Measurements from ENCODE around the gene RAB14.
"Not testable (repeated sequence)": the region's sequence is repeated elsewhere in the genome, so short reads cannot be mapped to it uniquely, and the experiment has no call there.

RAB14 gene

DNA sequence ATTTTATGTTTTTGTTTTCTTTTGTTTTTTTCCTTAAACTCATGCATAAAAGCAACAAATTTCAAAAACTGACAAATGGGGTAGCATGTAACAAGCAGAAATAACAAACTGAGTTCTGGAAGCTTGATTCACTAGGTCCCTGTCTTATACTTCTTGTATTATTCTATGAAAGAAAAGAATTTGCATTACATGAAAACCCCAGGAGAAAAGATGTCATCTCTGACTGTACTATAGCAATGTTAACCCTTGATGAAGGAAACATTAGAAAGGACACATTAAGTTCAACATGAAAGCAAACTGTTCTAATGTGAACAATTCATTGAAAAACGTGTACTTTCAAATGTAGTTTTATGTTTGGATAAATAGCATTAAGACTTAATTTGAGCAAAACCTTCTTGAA, 9.2 kb downstream of the RAB14 start:
- DNase-seq: no peak

DNA sequence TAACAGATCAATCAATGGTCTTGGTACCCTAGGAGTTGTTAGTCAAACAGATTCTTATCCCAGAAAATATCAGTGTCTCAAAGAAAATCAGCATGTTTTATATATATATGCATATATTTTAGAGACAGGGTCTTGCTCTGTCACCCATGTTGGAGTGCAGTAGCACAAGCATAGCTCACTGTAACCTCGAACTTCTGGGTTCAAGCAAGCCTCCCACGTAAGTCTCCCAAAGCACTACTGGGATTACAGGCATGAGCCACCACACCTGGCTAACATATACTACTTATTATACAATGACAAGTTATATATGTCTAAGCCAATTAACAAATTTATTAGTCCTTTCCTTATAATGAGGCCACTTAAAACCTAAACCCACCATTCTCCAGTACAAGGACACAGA, 10.4 kb downstream of the RAB14 start:
- DNase-seq: no peak

- no peak for DNase-seq
Measured at GRCh38 chr9:121189660-121190059, 12.0 kb downstream of the RAB14 start.

- DNase-seq: no peak
Measured at GRCh38 chr9:121189006-121189405, 12.7 kb downstream of the RAB14 start.

GRCh38 chr9:121187636-121188305, 13.9 kb downstream of the RAB14 start:
- DNase-seq: no peak

DNA sequence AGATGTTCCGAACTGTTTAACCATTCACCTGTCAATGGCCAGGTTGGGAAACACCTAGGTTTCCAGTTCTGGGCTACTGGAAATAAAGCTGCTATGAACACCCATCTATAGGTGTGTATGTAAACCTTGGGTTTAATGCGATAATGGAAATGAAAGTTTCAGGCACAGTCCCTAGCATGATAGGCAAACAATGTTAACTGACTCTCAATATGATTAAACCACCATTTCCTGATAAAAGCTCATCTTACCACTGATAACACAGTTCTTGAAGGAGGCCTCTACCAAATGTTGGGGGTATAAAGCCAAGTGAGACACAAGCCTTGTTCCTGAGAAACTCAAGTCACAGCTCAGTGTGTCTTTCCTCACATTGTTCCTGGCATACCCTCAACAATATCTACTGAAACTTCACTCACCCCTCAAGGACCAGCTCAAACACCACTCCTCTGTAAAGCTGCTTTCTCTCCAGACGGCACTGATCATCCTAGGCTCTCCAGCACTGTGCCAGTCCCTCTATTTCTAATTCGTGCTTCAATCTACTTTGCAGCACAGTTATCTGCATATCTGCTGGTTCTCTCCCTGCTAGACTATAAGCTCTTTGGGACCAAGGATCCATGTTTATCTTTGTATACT, 15.8 kb downstream of the RAB14 start:
- no peak for DNase-seq

DNA sequence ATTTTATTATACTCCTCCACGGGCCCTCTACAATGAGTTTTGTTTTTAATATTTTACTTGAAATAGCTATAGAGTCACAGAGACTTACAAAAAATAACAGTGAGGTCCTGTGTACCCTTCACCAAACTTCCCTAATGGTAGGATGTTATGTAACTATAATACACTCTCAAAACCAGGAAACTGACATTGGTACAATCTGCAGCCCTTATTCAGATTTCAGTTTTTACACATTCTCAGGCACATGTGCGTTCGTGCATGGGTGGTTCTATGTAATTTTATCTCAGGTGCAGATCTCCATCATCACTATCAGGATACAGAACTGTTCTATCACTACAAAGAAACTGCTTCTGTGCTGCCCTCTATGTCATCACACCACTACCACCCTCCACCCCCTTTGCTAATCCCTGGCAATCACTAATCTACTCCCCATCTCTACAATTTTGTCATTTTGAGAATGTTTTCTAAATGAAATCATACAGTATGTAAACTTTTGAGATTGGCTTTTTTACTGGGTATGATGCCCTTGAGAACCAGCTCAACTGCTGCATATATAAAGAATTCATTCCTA, 16.4 kb downstream of the RAB14 start:
- DNase-seq: no peak

DNA sequence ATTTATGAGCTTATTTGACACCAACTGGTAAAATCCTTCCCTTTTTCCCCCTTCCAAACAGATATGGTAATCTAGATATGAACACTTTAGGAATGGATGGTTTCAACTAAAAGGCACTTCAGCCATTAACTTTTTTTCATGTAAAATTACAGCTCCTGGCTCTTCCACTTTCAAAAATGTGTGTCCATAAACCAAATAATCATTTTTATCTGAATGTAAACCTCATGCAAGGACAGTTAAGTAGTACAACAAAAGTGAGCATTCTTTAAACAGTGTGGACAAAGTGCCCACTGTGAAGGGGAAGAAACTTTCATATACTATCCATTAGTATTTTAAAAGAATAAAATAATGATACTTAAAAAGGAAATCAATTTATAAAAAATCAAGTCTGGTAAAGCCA, 17.2 kb downstream of the RAB14 start:
- no peak for DNase-seq

GRCh38 chr9:121183666-121184423, 17.8 kb downstream of the RAB14 start:
- no peak for DNase-seq

GRCh38 chr9:121182989-121183388, 18.7 kb downstream of the RAB14 start:
- no peak for DNase-seq

GRCh38 chr9:121182101-121182836, 19.4 kb downstream of the RAB14 start:
- no peak for DNase-seq

DNA sequence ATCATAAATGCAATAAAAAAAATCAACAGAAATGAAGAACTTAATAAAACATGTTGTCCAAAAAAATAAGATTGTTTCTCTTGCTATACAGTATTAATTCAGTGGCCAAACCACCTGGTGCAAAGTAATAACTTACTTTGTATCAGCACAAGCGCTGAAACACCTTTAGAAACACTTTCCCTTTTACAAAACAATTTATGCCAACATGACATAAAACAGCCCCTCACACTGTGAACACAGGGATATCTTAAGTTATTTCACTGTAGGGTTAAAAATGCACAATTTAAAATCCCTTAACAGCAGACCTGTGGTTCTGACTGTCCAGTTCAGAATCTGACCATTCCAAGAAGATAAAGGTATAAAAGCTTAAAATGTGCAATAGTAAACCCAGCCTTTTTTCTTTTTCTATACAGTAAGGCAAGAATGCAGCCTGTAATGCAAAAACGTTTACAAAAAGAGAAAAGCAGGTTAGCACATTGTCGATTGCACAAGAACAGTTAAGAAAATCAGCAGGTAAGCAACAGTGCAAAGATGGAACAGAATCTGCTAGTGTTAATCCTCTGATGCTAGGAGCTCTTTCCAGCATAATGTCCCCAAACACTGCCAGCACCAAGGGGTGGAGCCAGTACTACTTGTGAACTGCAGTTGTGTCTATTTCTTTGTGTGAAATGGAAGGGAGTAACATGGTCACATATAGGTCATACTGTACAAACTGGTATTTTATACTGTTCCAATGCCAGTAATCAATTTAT, 21.6 kb downstream of the RAB14 start:
- no peak for DNase-seq

DNA sequence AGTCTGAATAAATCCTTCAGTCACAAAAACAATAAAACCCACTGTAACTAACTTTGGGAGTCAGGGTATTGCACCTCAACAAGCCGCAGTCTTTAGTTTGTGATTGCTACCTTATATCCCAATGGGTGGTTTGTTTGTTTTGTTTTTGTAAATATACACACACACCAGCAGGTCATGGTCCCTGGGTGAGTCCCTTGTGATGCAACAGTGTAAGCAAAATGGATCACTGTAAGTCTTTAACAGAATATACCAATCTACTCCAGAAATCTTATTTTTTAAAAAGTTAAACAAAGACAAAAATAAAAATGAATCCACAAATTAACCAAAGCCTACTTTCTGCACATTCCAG, 22.3 kb downstream of the RAB14 start:
- not testable (repeated sequence) for DNase-seq

GRCh38 chr9:121178676-121179372, 22.8 kb downstream of the RAB14 start:
- no peak for DNase-seq

- no peak for DNase-seq
Measured at GRCh38 chr9:121173501-121173900, 28.2 kb downstream of the RAB14 start.

GRCh38 chr9:121172726-121173487, 28.8 kb downstream of the RAB14 start:
- DNase-seq: no peak

DNA sequence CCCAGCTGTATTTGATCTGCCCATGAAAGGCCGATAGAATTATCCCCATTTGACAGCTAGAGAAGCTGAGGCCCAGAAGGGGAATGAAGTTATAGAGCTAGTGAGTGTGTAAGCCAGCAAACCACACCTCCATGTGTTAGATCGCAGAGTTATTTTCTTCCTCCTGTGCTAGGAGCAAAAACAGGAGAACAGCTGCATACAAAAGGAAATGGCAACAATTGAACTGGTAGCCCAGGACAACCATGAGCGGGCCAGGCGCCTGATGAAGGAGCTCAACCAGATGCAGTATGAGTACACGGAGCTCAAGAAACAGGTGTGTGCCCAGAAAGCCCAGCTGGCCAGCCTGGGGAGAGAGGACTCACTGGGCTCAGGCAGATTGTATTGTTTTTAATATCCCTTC, 30.4 kb downstream of the RAB14 start:
- no peak for DNase-seq

GRCh38 chr9:121169094-121169601, 32.5 kb downstream of the RAB14 start:
- no peak for DNase-seq

DNA sequence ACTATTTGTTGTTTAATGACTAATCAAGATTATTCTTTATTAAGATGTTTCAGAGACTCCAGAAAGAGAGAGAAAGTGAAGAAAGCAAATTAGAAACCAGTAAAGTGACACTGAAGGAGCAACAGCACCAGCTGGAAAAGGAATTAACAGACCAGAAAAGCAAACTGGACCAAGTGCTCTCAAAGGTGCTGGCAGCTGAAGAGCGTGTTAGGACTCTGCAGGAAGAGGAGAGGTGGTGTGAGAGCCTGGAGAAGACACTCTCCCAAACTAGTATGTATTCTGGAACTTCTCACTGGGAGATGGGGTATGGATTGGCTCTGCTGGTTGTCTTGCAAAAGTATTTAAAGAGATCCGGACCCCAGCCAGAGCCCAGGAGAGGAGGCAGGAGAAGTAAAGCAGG, 33.6 kb downstream of the RAB14 start:
- DNase-seq: no peak

DNA sequence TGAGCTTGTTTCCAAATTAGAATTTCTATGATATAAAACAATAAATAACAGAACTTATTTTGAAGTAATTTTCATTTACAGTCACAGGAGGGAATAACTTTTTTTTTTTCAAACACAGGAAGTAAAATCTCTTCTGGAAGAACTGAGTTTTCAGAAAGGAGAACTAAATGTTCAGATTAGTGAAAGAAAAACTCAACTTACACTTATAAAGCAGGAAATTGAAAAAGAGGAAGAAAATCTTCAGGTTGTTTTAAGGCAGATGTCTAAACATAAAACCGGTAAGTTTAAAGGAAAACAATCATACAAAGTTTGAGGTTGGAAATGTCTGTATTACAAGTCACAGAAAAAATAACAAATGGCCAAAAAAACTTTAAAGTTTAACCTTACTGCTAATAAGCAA, 41.6 kb downstream of the RAB14 start:
- DNase-seq: no peak

Data from right kidney (tissue), 1 donor.